K562 (cell line): ENCODE results near the gene IL12A. TPM values are rescaled to one million over a fixed set of nuclear protein-coding genes. Genes with fewer than 3 reads are reported as not detected.

Experiments
- ATAC-seq: fragments of 200-7000 bp; cut with Tn5 transposase; 3 replicates; pipeline ENCODE4 v1.9.1; 2020; ENCODE audit warnings: moderate library complexity
- BruUV-seq: library from RNA; stranded (reverse); fragments of 400-500 nt; replicated peaks from 2 replicates; lab custom pipeline; 2021; lab: Mats Ljungman, UMichigan
- CTCF ChIA-PET: fragments of 300-600 bp; formaldehyde crosslinking; extraction: SDS; loops from one replicate; lab custom pipeline; 2021; ENCODE audit warnings: low intra/inter-chr PET ratio; lab: Yijun Ruan, JAX
- POLR2A ChIA-PET: fragments of 300-600, 350-650 bp; sonication (Branson Sonifier 250); formaldehyde crosslinking; extraction: SDS; loops from one replicate; lab custom pipeline; 2021; ENCODE audit warnings: antibody characterized with exemption, inconsistent platforms; lab: Yijun Ruan, JAX
- DNase-seq, 4 experiments: peaks; one replicate each; pipeline versions ENCODE4 v3.0.0 to v3.0.0-alpha.2; 2011 to 2018; ENCODE audit warnings: low spot score in 3 of 4, mixed read lengths in 3 of 4; ENCODE audit errors: extremely low read depth in 1 of 4
- FAIRE-seq: peaks from 2 replicates; lab custom pipeline; 2011; peaks lifted over from hg19 to GRCh38; lab: Jason Lieb, UNC
- H2AFZ ChIP-seq: 2 replicates; pipeline ENCODE4 v1.6.0; 2011; ENCODE audit warnings: low read depth, low read length, control low read depth, inconsistent platforms
- H3K27ac ChIP-seq: fragments of 200-600 bp; 3 replicates; pipeline ENCODE4 v1.8.0; 2011; ENCODE audit warnings: low read depth, mild to moderate bottlenecking, control low read depth, inconsistent platforms, low read length, moderate library complexity, mixed read lengths; ENCODE audit errors: extremely low read depth
- H3K27me3 ChIP-seq, 2 experiments: fragments of 300-600 bp in 1 of 2; 2 replicates in 1 of 2; 3 replicates in 1 of 2; pipeline versions ENCODE4 v1.6.0 to v1.8.0; 2011; ENCODE audit warnings: inconsistent platforms in 2 of 2, low read length in 2 of 2, mild to moderate bottlenecking in 1 of 2, mixed read lengths in 1 of 2, moderate library complexity in 1 of 2; ENCODE audit not compliant: control insufficient read depth in 2 of 2, insufficient read depth in 2 of 2
- H3K36me3 ChIP-seq: fragments of 300-600 bp; 3 replicates; pipeline ENCODE4 v1.8.0; 2011; ENCODE audit warnings: mild to moderate bottlenecking, low read length, inconsistent platforms; ENCODE audit not compliant: control insufficient read depth, insufficient read depth
- H3K4me1 ChIP-seq, 2 experiments: fragments of 200-600 bp in 1 of 2; replicated peaks in 1 of 2; 2 replicates in 1 of 2; 3 replicates in 1 of 2; pipeline versions ENCODE4 v1.5.1 to v1.8.0; 2011; ENCODE audit warnings: inconsistent platforms in 2 of 2, low read length in 2 of 2, mild to moderate bottlenecking in 1 of 2, mixed read lengths in 1 of 2, moderate library complexity in 1 of 2; ENCODE audit not compliant: control insufficient read depth in 2 of 2, insufficient read depth in 2 of 2
- H3K4me2 ChIP-seq: 2 replicates; pipeline ENCODE4 v1.6.1; 2011; ENCODE audit warnings: low read length, control low read depth, inconsistent platforms, mixed read lengths; ENCODE audit not compliant: insufficient read depth
- H3K4me3 ChIP-seq: fragments of 200-600 bp; sonication (generic), shearing (Covaris generic); 2 replicates; pipeline ENCODE4 v1.5.1; 2016; ENCODE audit warnings: control low read depth, inconsistent platforms
- H3K79me2 ChIP-seq: fragments of 200-600 bp; 3 replicates; pipeline ENCODE4 v1.8.0; 2011; ENCODE audit warnings: low read length, inconsistent platforms; ENCODE audit not compliant: control insufficient read depth, insufficient read depth
- H3K9ac ChIP-seq, 2 experiments: 2 replicates each; pipeline versions ENCODE4 v1.6.0 to v1.6.1; 2011; ENCODE audit warnings: low read depth in 2 of 2, low read length in 2 of 2, control low read depth in 1 of 2, inconsistent platforms in 1 of 2, mild to moderate bottlenecking in 1 of 2, mixed read lengths in 1 of 2; ENCODE audit not compliant: insufficient read depth in 1 of 2
- H3K9me1 ChIP-seq: one replicate; pipeline ENCODE4 v1.6.0; 2011; ENCODE audit warnings: inconsistent platforms, mild to moderate bottlenecking, low read length, moderate library complexity; ENCODE audit not compliant: control insufficient read depth, insufficient read depth
- H3K9me3 ChIP-seq: replicated peaks from 2 replicates; pipeline ENCODE4 v1.5.1; 2011; ENCODE audit warnings: low read depth, low read length, inconsistent platforms; ENCODE audit not compliant: control insufficient read depth, insufficient read depth
- H4K20me1 ChIP-seq: replicated peaks from 2 replicates; pipeline ENCODE4 v1.6.1; 2011; ENCODE audit warnings: low read length, inconsistent platforms, mixed read lengths; ENCODE audit not compliant: control insufficient read depth, insufficient read depth
- WGBS: fragments of 100-300 bp; shearing (Covaris generic); methylation state at CpG from one replicate; pipeline ENCODE4 v1.1.6; 2016; ENCODE audit warnings: low coverage, mixed read lengths; ENCODE audit not compliant: insufficient coverage; ENCODE audit errors: missing lambda C conversion rate; 5-methylcytosine and 5-hydroxymethylcytosine counted together
- in situ Hi-C: fragments of 300-500 bp; cut with MboI; formaldehyde crosslinking; loops from 4 replicates; pipeline ENCODE4 v1.15.0; 2018; ENCODE audit warnings: inconsistent platforms, mixed read lengths
- intact Hi-C: fragments of 100-400 bp; cut with micrococcal nuclease; formaldehyde crosslinking; loops from 2 replicates; pipeline ENCODE4 v1.14.2; 2022
- polyA plus RNA-seq, 8 experiments: library from polyadenylated mRNA; depleted of rRNA in 4 of 8; stranded (reverse) in 5 of 8; unstranded in 3 of 8; fragments of >200 nt; fragmentation: Nextera tagmentation in 2 of 8; fragmentation: Illumina TruSeq in 1 of 8; extraction: Ambion mirVana in 2 of 8; extraction: Trizol in 1 of 8; gene quantifications; 2 replicates each; pipeline versions ENCODE4 v1.2.1 to v1.2.3, GENCODE V29; 2011 to 2014; ENCODE audit warnings: inconsistent platforms in 1 of 8, missing spikeins in 1 of 8
- total RNA-seq, 7 experiments: library from RNA; depleted of rRNA in 6 of 7; stranded (reverse); fragments of >200 nt in 6 of 7; fragmentation: Illumina TruSeq in 2 of 7; extraction: Trizol in 2 of 7; gene quantifications; 2 replicates each; pipeline versions ENCODE4 v1.2.1 to v1.2.3, GENCODE V29; 2011 to 2021; ENCODE audit warnings: low replicate concordance in 1 of 7
- TF ChIP-seq, protein P1 (sequence below): fragments of 450-650 bp; formaldehyde crosslinking; IDR thresholded peaks from 2 replicates; pipeline ENCODE4 v1.4.0; 2020; ENCODE audit warnings: mild to moderate bottlenecking, moderate library complexity
- TF ChIP-seq, protein P2 (sequence below), 2 experiments: fragments of 450-650 bp in 1 of 2; sonication (generic) in 1 of 2; formaldehyde crosslinking in 1 of 2; IDR thresholded peaks in 1 of 2; conservative IDR thresholded peaks in 1 of 2; 2 replicates each; pipeline versions ENCODE4 v1.6.1 to v1.8.1; 2016 to 2023; ENCODE audit warnings: mild to moderate bottlenecking in 2 of 2, moderate library complexity in 2 of 2, inconsistent platforms in 1 of 2, missing genetic modification reagents in 1 of 2

IL12A gene
- total and polyA plus RNA-seq, 9 of the 15 experiments (the other 6 are each of a cell fraction or from before 2014, with no cell fraction given) = not detected

DNA sequence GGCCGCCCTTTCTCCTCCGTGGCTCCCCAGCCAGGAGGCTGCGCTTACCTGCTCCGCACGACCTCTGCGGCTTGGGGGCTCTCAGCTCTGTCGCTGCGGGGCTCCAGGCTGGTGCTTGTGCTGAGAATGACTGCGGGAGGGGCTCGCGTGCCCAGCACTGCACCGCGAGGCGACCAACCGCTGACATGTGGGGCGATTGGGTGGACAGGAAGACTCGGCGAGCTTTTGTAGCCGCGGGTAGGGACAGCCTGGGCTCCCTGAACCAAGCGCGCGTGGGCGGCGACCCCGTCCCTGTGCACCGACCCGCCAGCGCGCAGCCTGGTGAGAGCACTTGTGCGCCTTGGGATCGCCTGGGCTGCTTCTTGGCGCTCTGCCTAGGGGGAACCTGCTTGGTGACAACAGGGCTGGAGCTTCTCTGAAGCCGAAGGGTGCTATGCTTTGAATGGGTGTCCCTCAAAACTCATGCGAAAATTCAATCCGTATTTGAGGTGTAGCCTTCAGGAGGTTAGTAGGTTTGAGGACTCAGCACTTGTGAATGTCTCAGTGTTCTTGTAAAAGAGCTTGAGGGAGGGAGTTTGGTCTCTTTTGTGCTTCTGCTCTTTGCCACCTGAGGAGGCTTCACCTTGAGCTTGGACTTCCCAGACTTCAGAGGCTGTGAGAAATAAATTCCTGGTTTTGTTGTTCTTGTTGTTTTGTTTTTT lies 50.4 kb downstream of the IL12A start:
- no peak for DNase-seq
- intact Hi-C loops = loop anchor here (10.0 kb wide), 1 partner anchor 446 kb away; no protein-coding TSS in a partner anchor

More for the DNA sequence above, 50.4 kb downstream of the IL12A start:
- 8% methylated on average over 29 of the region's 36 CpGs for WGBS
- no TSS peak for BruUV-seq
- H3K27me3 ChIP-seq = peaks cover 4 to 14% of the 10 kb centered on the region in 2 experiments; a peak in 4 of 5 replicates
- no peaks in the 10 kb centered on the region for H3K9me1 ChIP-seq
- POLR2A ChIA-PET = interaction anchor here (0.6 to 1.1 kb wide), 4 partner anchors 11 to 410 kb away, joined by 3 to 6 read pairs (median 4); no protein-coding TSS in a partner anchor
- in situ Hi-C loops = loop anchor here (10.0 kb wide), 1 partner anchor 446 kb away; no protein-coding TSS in a partner anchor
- ATAC-seq = no peak; the same call in 2 of the 3 replicates
- TF ChIP-seq, protein P1, sequence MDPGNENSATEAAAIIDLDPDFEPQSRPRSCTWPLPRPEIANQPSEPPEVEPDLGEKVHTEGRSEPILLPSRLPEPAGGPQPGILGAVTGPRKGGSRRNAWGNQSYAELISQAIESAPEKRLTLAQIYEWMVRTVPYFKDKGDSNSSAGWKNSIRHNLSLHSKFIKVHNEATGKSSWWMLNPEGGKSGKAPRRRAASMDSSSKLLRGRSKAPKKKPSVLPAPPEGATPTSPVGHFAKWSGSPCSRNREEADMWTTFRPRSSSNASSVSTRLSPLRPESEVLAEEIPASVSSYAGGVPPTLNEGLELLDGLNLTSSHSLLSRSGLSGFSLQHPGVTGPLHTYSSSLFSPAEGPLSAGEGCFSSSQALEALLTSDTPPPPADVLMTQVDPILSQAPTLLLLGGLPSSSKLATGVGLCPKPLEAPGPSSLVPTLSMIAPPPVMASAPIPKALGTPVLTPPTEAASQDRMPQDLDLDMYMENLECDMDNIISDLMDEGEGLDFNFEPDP (CRISPR knock-in tag) = no peak
- TF ChIP-seq, protein P2, sequence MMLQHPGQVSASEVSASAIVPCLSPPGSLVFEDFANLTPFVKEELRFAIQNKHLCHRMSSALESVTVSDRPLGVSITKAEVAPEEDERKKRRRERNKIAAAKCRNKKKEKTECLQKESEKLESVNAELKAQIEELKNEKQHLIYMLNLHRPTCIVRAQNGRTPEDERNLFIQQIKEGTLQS (IDR thresholded peaks at IDR 0.05) = no peak
- TF ChIP-seq, protein P2 (CRISPR knock-in tag; conservative IDR thresholded peaks at IDR 0.05) = no peak
- H3K27ac ChIP-seq = no peak overlapping the region
- no peak for FAIRE-seq
- H3K4me3 ChIP-seq = no peak overlapping the region
- no peaks in the 10 kb centered on the region for H3K36me3 ChIP-seq
- H2AFZ ChIP-seq = no peak overlapping the region
- H3K9ac ChIP-seq = no peak overlapping the region
- no peaks in the 10 kb centered on the region for H4K20me1 ChIP-seq
- no peaks in the 10 kb centered on the region for H3K9me3 ChIP-seq
- no peaks in the 10 kb centered on the region for H3K79me2 ChIP-seq
- CTCF ChIA-PET = no interaction called here
- no peaks in the 10 kb centered on the region; a peak in 1 of 5 replicates for H3K4me1 ChIP-seq
- H3K4me2 ChIP-seq = no peak overlapping the region
